Stomach (tissue), 4 donors: ENCODE measurements around the gene KDM3B.

Source experiments
- CTCF ChIP-seq, 7 experiments: fragments of 450-650 bp in 4 of 7; fragments of 200-600 bp in 3 of 7; sonication (generic) in 3 of 7; IDR thresholded peaks; one replicate each; pipeline ENCODE4 v1.5.1; 2016 to 2019; ENCODE audit warnings: antibody characterized with exemption in 7 of 7, control low read depth in 2 of 7, mild to moderate bottlenecking in 1 of 7
- EP300 ChIP-seq: sonication (generic); formaldehyde crosslinking; IDR thresholded peaks from one replicate; pipeline ENCODE4 v1.6.1; 2017; ENCODE audit warnings: antibody characterized with exemption
- POLR2AphosphoS5 ChIP-seq, 3 donors: sonication (generic); formaldehyde crosslinking; IDR thresholded peaks; one replicate each; pipeline ENCODE4 v1.6.1; 2016; ENCODE audit warnings: antibody characterized with exemption in 3 of 3

GRCh38 chr5:138461343-138462125 lies 109.0 kb downstream of the KDM3B start:
- TF ChIP-seq POLR2AphosphoS5 (IDR thresholded peaks at IDR 0.05) (peak in 1 of 3 donors; percentile 33), EP300 (no peak), CTCF (IDR thresholded peaks at IDR 0.05) (no peak)
